Endothelial cell of umbilical vein (primary cell): Measurements from ENCODE around the gene NUP62CL.

Experiments used
- CTCF ChIP-seq, 2 donors: IDR thresholded peaks; 1 replicate in 1 of 2; 2 replicates in 1 of 2; pipeline ENCODE4 v1.5.1; 2011; ENCODE audit warnings: low read length in 2 of 2, mild to moderate bottlenecking in 2 of 2, moderate library complexity in 2 of 2, control low read depth in 1 of 2, inconsistent platforms in 1 of 2, low read depth in 1 of 2; ENCODE audit not compliant: insufficient read depth in 1 of 2; ENCODE audit errors: extremely low read depth in 1 of 2
- POLR2A ChIP-seq: IDR thresholded peaks from 2 replicates; pipeline ENCODE4 v1.6.1; 2012; ENCODE audit warnings: low read depth, mild to moderate bottlenecking, control low read depth, low read length
- POLR2AphosphoS5 ChIP-seq: IDR thresholded peaks from 2 replicates; pipeline ENCODE4 v1.6.1; 2012; ENCODE audit warnings: low read depth, mild to moderate bottlenecking, control low read depth, low read length, moderate library complexity; ENCODE audit not compliant: insufficient read depth

- TF ChIP-seq CTCF (IDR thresholded peaks at IDR 0.05; ENCODE audit: extremely low read depth in 1 of 2, insufficient read depth in 1 of 2, low read depth in 1 of 2, low read length in 2 of 2) = no peak
- TF ChIP-seq POLR2AphosphoS5 = no peak
- no peak for TF ChIP-seq POLR2A
These were observed 2.1 kb downstream of the NUP62CL start for GRCh38 chrX:107204068-107204605.
